HepG2 (cell line): ENCODE results near the gene FANCG. TPM values are rescaled to one million over a fixed set of nuclear protein-coding genes. Genes with fewer than 3 reads are reported as not detected.

Source experiments
- BCL6 ChIP-seq: IDR thresholded peaks from 2 replicates; pipeline ENCODE4 v1.6.1; 2016; ENCODE audit warnings: missing genetic modification reagents, missing compliant biosample characterization
- CTCF ChIP-seq: sonication (generic); formaldehyde crosslinking; IDR thresholded peaks from 2 replicates; pipeline ENCODE4 v1.5.0; 2020; ENCODE audit warnings: mild to moderate bottlenecking, missing genetic modification reagents, moderate library complexity
- MIER3 ChIP-seq: IDR thresholded peaks from 2 replicates; pipeline ENCODE4 v1.6.1; 2016; ENCODE audit warnings: missing compliant biosample characterization, borderline replicate concordance
- MTF1 ChIP-seq: sonication (generic); formaldehyde crosslinking; IDR thresholded peaks from 2 replicates; pipeline ENCODE4 v1.5.0; 2020; ENCODE audit warnings: missing genetic modification reagents
- RCOR2 ChIP-seq: IDR thresholded peaks from 2 replicates; pipeline ENCODE4 v1.6.1; 2016; ENCODE audit warnings: missing biosample characterization, missing genetic modification reagents
- RERE ChIP-seq: IDR thresholded peaks from 2 replicates; pipeline ENCODE4 v1.6.1; 2016; ENCODE audit warnings: low read depth, missing genetic modification reagents, missing compliant biosample characterization
- THAP7 ChIP-seq: sonication (generic); formaldehyde crosslinking; IDR thresholded peaks from 2 replicates; pipeline ENCODE4 v1.8.1; 2023; ENCODE audit warnings: mild to moderate bottlenecking, missing genetic modification reagents
- ZNF30 ChIP-seq: sonication (generic); formaldehyde crosslinking; IDR thresholded peaks from 2 replicates; pipeline ENCODE4 v1.5.0; 2020; ENCODE audit warnings: mild to moderate bottlenecking, missing genetic modification reagents
- ZNF468 ChIP-seq: sonication (generic); formaldehyde crosslinking; IDR thresholded peaks from 2 replicates; pipeline ENCODE4 v1.8.0; 2022; ENCODE audit warnings: mild to moderate bottlenecking, moderate library complexity, missing genetic modification reagents
- ZNF816 ChIP-seq: sonication (generic); formaldehyde crosslinking; IDR thresholded peaks from 2 replicates; pipeline ENCODE4 v1.8.0; 2022; ENCODE audit warnings: missing genetic modification reagents, mild to moderate bottlenecking, borderline replicate concordance
- polyA plus RNA-seq, 8 experiments: library from polyadenylated mRNA; depleted of rRNA in 3 of 8; stranded (reverse) in 7 of 8; unstranded in 1 of 8; fragments of >200 nt; fragmentation: Illumina TruSeq in 4 of 8; extraction: Trizol in 4 of 8; gene quantifications; 2 replicates each; pipeline versions ENCODE4 v1.2.1 to v1.2.3, GENCODE V29; 2011 to 2016; ENCODE audit warnings: low read depth in 4 of 8, missing spikeins in 1 of 8, mixed read lengths in 1 of 8; ENCODE audit not compliant: insufficient read depth in 1 of 8
- total RNA-seq, 5 experiments: library from RNA; depleted of rRNA; stranded (reverse); fragments of >200 nt; fragmentation: Illumina TruSeq; extraction: Trizol; gene quantifications; 2 replicates each; pipeline ENCODE4 v1.2.3, GENCODE V29; 2016; ENCODE audit warnings: low read depth in 1 of 5
- TF ChIP-seq, protein P1 (sequence below): sonication (generic); formaldehyde crosslinking; IDR thresholded peaks from one replicate; pipeline ENCODE4 v1.5.1; 2020; ENCODE audit warnings: mild to moderate bottlenecking, missing genetic modification reagents; ENCODE audit errors: not compliant biosample characterization

FANCG gene
- total and polyA plus RNA-seq, 2 of the 13 experiments (the other 11 are each of a cell fraction or from before 2014, with no cell fraction given), result 14.4 to 45.1 TPM

GRCh38 chr9:35096035-35096849 lies 16.5 kb upstream of the FANCG start, which contains the start of gene PIGO (continued):
- TF ChIP-seq, protein P1, sequence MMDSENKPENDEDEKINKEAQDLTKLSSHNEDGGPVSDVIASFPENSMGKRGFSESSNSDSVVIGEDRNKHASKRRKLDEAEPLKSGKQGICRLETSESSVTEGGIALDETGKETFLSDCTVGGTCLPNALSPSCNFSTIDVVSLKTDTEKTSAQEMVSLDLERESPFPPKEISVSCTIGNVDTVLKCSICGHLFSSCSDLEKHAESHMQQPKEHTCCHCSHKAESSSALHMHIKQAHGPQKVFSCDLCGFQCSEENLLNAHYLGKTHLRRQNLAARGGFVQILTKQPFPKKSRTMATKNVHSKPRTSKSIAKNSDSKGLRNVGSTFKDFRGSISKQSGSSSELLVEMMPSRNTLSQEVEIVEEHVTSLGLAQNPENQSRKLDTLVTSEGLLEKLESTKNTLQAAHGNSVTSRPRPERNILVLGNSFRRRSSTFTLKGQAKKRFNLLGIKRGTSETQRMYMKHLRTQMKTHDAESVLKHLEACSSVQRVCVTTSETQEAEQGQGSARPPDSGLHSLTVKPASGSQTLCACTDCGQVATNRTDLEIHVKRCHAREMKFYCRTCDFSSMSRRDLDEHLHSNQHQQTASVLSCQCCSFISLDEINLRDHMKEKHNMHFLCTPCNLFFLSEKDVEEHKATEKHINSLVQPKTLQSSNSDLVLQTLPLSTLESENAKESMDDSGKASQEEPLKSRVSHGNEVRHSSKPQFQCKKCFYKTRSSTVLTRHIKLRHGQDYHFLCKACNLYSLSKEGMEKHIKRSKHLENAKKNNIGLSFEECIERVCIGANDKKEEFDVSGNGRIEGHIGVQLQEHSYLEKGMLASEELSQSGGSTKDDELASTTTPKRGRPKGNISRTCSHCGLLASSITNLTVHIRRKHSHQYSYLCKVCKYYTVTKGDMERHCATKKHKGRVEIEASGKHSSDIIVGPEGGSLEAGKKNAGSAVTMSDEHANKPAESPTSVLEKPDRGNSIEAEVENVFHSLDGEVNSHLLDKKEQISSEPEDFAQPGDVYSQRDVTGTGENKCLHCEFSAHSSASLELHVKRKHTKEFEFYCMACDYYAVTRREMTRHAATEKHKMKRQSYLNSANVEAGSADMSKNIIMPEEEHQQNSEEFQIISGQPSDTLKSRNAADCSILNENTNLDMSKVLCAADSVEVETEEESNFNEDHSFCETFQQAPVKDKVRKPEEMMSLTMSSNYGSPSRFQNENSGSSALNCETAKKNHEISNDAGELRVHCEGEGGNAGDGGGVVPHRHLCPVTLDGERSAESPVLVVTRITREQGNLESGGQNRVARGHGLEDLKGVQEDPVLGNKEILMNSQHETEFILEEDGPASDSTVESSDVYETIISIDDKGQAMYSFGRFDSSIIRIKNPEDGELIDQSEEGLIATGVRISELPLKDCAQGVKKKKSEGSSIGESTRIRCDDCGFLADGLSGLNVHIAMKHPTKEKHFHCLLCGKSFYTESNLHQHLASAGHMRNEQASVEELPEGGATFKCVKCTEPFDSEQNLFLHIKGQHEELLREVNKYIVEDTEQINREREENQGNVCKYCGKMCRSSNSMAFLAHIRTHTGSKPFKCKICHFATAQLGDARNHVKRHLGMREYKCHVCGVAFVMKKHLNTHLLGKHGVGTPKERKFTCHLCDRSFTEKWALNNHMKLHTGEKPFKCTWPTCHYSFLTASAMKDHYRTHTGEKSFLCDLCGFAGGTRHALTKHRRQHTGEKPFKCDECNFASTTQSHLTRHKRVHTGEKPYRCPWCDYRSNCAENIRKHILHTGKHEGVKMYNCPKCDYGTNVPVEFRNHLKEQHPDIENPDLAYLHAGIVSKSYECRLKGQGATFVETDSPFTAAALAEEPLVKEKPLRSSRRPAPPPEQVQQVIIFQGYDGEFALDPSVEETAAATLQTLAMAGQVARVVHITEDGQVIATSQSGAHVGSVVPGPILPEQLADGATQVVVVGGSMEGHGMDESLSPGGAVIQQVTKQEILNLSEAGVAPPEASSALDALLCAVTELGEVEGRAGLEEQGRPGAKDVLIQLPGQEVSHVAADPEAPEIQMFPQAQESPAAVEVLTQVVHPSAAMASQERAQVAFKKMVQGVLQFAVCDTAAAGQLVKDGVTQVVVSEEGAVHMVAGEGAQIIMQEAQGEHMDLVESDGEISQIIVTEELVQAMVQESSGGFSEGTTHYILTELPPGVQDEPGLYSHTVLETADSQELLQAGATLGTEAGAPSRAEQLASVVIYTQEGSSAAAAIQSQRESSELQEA (CRISPR knock-in tag), result peak; percentile 23
- TF ChIP-seq MIER3 (no peak; the same call in 1 of the 2 replicates), ZNF468 (no peak), BCL6 (CRISPR knock-in tag) (peak; percentile 14), RERE (CRISPR knock-in tag) (no peak; the same call in none of the 2 replicates), ZNF30 (CRISPR knock-in tag) (no peak), ZNF816 (CRISPR knock-in tag) (peak; percentile 94), THAP7 (CRISPR knock-in tag) (peak; percentile 98), CTCF (CRISPR knock-in tag) (peak; percentile 81), MTF1 (CRISPR knock-in tag) (no peak), RCOR2 (CRISPR knock-in tag) (no peak)
